Choroid plexus epithelial cell (primary cell): ENCODE measurements around the gene P2RX3.
A peak's percentile ranks its signal among the peaks of the same experiment; 100 is the strongest.

Experiments used
- DNase-seq: peaks from one replicate; pipeline ENCODE4 v3.0.0-alpha.2; 2010; ENCODE audit warnings: low read depth
- H3K4me3 ChIP-seq: 2 replicates; pipeline ENCODE4 v1.5.1; 2011; ENCODE audit warnings: low read depth, mild to moderate bottlenecking, control low read depth, low read length, moderate library complexity
- TF ChIP-seq, protein P1 (sequence below): conservative IDR thresholded peaks from 2 replicates; pipeline ENCODE4 v1.5.1; 2011; ENCODE audit warnings: low read depth, mild to moderate bottlenecking, control low read depth, inconsistent platforms, low read length, moderate library complexity

The P2RX3 gene

GRCh38 chr11:57315491-57315890 lies 22.7 kb upstream of the P2RX3 start:
- no peak overlapping the region for H3K4me3 ChIP-seq
- peak; percentile 82 for DNase-seq
- TF ChIP-seq, protein P1, sequence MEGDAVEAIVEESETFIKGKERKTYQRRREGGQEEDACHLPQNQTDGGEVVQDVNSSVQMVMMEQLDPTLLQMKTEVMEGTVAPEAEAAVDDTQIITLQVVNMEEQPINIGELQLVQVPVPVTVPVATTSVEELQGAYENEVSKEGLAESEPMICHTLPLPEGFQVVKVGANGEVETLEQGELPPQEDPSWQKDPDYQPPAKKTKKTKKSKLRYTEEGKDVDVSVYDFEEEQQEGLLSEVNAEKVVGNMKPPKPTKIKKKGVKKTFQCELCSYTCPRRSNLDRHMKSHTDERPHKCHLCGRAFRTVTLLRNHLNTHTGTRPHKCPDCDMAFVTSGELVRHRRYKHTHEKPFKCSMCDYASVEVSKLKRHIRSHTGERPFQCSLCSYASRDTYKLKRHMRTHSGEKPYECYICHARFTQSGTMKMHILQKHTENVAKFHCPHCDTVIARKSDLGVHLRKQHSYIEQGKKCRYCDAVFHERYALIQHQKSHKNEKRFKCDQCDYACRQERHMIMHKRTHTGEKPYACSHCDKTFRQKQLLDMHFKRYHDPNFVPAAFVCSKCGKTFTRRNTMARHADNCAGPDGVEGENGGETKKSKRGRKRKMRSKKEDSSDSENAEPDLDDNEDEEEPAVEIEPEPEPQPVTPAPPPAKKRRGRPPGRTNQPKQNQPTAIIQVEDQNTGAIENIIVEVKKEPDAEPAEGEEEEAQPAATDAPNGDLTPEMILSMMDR, result no peak

DNA sequence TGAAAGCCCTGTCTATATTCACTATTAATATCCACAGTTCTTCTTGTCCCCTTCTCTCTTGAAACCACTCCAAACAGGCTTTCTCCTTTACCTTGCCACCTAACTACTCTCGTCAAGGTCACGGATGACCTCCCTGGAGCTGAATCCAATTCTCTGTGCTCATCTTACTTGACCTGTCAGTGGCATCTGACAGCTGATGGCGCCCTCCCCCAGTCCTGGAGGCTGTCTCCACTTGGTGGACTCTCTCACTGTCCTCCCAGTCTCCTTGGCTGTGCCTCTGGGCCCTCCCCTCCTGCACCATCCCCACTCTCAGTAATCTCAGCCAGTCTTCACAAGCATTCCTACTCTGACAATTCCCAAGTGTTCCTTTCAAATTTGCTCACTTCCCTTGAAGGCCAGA lies 22.1 kb upstream of the P2RX3 start:
- DNase-seq, result no peak
- H3K4me3 ChIP-seq, result no peak overlapping the region
- TF ChIP-seq, protein P1, result no peak

GRCh38 chr11:57318178-57318577 lies 20.0 kb upstream of the P2RX3 start:
- H3K4me3 ChIP-seq, result no peak overlapping the region
- DNase-seq, result peak; percentile 58
- TF ChIP-seq, protein P1, result no peak

GRCh38 chr11:57320067-57320718 lies 18.0 kb upstream of the P2RX3 start:
- no peak for DNase-seq
- TF ChIP-seq, protein P1, result no peak
- no peak overlapping the region for H3K4me3 ChIP-seq

GRCh38 chr11:57320719-57321387 lies 17.3 kb upstream of the P2RX3 start:
- DNase-seq, result no peak
- TF ChIP-seq, protein P1, result no peak
- no peak overlapping the region for H3K4me3 ChIP-seq

DNA sequence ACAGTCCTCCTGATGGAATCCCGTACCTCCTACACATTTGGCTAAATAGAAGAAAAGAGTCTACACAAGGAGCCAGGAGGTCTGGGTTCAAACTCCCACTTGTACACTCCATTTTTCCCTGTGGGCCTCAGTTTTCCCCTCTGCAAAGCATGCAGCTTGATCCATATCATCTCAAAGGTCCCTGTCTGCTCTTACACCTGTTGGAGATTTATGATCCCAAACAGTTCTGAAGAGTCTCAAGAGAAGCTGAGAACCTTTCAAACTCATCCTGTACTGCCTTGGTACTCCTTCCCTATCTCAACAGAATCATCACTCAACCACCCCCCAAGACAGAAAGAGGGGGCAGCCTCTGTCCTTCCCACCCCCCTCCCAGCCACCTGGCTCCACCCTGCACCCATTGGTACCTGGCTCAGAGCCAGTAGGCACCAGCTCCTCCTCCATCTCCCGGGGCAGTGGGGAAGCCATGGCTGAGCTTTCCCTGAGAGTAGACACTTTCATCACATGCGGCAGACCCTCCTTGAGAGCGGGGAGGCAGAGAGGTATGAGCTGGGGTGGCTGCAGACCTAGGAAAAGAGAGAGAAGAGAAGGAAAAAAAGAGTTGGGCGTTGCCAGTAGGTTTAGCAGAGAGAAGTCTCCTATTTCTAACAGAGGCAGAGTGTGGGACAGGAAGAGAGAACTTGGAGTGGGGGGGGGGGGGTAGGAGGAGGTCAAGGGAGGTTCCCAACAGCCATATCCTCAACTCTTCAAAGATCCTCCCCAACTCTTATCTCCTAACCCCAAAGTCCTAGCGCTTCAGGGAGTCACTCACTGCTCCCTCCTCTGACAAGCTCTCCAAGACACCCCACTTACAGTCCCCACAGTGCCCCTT lies 16.5 kb upstream of the P2RX3 start:
- TF ChIP-seq, protein P1, result no peak
- peak overlapping the region; percentile 56 for H3K4me3 ChIP-seq
- DNase-seq, result peak; percentile 30
